Thyroid gland (tissue), 4 donors: ENCODE measurements around the gene IGF2R.

Source experiments
- POLR2A ChIP-seq, 2 donors: fragments of 450-650 bp; IDR thresholded peaks; one replicate each; pipeline ENCODE4 v1.6.1; 2017; ENCODE audit warnings: antibody characterized with exemption in 2 of 2, mild to moderate bottlenecking in 2 of 2, moderate library complexity in 1 of 2
- TF ChIP-seq, protein P1 (sequence below), 6 experiments: fragments of 200-600 bp in 3 of 6; fragments of 450-650 bp in 3 of 6; sonication (generic) in 3 of 6; IDR thresholded peaks; one replicate each; pipeline ENCODE4 v1.5.1; 2016 to 2019; ENCODE audit warnings: antibody characterized with exemption in 6 of 6, mild to moderate bottlenecking in 2 of 6, inconsistent platforms in 1 of 6, moderate library complexity in 1 of 6

DNA sequence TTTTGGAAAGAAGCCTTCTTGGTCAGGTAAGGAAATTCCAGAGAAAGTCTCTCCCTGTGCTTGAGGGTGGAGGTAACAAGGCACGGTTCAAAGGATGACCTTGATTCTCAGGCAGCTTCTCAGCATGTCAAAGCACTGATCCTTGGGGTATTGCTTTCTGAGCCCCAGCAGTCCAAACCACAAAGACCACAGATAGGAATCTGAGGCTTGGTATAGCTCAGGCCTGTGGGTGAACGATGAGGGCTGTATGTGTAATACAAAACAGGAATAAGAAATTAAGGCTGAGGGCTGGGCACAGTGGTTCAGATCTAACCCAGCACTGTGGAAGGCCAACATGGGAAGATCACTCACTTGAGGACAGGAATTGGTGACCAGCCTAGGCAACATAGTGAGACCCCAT lies 82.5 kb downstream of the IGF2R start:
- TF ChIP-seq, protein P1, sequence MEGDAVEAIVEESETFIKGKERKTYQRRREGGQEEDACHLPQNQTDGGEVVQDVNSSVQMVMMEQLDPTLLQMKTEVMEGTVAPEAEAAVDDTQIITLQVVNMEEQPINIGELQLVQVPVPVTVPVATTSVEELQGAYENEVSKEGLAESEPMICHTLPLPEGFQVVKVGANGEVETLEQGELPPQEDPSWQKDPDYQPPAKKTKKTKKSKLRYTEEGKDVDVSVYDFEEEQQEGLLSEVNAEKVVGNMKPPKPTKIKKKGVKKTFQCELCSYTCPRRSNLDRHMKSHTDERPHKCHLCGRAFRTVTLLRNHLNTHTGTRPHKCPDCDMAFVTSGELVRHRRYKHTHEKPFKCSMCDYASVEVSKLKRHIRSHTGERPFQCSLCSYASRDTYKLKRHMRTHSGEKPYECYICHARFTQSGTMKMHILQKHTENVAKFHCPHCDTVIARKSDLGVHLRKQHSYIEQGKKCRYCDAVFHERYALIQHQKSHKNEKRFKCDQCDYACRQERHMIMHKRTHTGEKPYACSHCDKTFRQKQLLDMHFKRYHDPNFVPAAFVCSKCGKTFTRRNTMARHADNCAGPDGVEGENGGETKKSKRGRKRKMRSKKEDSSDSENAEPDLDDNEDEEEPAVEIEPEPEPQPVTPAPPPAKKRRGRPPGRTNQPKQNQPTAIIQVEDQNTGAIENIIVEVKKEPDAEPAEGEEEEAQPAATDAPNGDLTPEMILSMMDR (IDR thresholded peaks at IDR 0.05), result no peak
- no peak for TF ChIP-seq POLR2A (IDR thresholded peaks at IDR 0.05)
